ENCODE data around the gene DBN1.
A peak's percentile ranks its signal among the peaks of the same experiment; 100 is the strongest.

DBN1 gene

DNA sequence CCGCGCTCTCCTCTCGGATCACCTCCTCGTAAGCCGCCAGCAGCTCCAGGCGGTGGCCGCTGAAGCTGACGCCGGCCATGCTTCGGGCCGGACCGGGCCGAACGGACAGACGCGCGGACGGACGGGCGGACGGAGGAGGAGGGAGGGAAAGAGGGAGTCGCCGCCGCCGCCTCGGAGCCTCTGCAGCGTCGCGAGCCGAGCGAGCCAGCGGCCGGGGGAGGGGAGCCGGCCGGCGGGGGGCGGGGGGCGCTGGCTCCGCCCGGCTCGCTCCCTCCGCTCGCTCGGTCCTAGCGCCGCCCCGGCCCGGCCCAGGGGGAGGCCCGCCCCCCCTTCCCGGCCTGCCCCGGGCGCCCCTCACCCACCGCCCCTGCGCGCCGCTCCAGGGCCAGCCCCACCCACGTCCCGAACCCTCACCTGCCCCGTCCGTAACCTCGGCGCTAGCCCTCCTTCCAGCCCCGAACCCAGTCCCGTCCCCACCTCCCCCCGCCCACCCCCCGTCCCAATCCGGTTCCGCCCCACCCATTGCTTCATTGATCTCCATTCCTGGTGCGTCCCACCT lies at the start of gene DBN1:
Gene DBN1 (minus strand): TSS at position 192 of the 559 bp plus-strand sequence. CDS start 113 bp downstream, at position 79.
- DNase-seq: peak in 2 of 14 donors; percentile 20 to 55

DNA sequence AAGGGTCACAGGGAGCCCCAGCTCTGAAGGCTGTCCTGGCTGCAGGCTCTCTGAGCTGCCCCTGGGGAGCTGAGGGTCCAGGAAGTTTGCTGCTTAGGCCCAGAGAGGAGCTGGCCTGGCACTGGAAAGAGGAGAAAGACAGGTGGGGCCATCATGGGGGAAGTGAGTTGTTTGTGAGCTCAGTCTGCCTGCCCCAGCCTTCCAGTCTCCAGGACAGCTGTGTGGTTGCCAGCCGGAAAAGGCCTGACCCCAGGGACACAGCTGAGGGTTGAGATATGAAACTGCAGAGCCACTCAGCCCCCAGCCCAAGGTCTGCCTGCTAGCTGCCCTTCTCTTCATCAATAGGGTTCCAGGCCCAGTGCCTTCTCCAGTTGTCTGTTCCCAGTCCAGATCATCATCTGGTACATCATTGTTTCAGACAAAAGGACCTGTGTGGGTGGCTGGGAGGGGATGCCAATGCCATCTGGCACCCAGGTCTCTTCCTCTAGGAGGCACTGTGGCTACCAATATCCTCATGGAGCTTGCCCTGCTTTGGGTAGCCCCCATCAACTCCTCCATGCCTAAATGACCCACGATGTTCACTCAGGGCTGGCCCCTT lies 47.6 kb upstream of the DBN1 start:
- no peak for DNase-seq

DNA sequence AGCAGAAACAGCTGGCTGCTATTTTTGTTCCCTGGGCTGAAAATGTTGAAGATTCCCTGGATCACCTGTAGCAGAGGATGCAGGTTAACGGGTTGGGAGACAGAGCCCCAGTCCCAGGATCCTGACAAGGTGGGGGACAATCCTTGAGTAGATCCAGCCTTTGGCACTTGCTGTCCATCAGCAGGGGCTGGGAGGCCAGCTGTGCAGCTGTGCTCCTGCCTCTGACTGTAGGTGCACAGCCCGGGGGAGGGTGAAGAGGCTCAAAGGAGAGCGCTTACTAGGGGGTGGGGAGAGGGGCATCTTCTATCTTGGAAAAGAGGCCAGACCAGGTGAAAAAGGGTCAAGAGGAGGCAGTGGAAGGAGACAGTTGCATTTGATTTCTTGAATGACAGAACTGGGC lies 46.8 kb upstream of the DBN1 start:
- no peak for DNase-seq

DNA sequence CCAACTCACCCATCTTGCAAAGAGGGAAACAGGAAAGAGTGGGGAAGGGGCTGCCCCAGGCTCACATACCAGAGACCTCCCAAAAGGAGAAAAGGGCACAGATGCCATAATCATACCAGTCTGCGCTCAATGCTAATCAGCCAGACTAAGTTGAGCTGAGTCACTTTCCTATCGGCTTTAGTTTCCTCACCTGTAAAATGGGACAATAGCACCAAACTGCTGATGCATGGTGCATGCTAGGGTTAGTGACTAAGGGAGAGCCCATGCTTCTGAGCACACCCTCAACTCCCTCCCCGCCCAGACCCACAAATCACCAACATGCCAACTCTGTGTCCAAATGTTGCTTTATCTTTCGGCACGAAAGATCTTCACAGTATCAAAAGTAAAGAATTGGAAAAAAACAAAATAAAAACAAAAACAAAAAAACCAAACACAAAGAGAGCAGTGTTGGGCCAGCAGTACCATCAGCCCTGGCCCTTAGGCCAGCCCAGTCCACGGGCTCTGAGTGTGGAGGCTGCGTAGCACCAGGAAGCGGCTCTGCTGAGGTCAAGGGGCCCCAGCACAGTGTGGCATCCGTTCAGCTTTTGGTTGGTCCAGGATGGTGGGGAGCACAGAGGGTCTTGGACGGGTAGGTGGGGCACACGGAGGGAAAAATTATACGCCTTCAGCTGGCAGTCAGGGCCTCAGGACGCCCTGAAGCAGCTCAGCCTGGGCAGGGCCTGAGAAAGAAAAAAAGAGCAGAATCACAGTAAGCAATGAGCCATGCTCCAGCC lies 46.2 kb upstream of the DBN1 start:
- DNase-seq: no peak

DNA sequence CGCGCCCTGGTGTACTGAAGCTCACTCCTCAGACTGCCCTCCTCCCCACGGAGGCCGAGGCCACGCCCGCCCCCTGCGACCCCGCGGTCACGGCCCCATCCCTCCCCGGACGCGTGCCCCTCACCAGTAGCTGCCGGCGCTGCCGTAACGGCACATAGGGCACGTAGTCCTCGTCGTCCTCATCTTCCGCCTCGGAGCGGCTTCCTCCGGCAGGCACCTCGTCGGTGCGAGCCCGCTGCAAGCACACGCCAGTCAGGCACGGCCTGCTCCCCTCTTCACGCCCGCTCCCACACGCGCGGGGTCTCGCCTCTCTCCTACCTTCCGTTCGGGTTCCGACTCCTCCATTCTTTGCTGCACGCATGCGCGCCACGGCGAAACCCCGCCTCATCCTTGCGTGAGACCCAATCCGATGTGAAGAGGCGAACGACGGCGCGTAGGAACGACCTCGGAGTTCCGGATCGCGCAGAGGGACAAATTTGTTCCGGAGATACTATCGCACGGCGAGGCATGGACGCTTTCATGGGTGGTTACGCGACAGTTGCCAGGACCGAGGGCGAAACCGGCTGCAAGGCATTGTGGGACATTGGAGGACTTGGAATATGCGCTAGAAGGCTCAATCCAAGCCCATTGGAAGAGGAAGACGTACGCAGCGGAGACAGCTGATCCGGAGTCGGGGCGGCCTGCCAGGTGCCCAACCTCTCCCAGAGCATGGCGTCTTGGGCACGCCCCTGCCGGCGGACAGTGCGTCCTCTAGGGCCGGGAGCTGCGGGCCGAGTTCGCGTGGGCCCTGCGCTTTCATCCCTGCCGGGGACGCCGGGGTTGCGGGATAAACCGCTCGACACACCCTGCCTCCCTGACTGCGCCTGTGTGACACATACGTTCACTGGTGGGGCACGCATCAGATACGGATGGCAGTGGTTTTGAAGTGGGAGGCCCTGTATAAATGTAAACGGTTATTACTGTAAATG lies 43.5 kb upstream of the DBN1 start, which contains the start of gene DDX41:
Gene DDX41 (minus strand): TSS at position 361 of the 968 bp plus-strand sequence. CDS start 16 bp downstream, at position 345.
- DNase-seq: peak; percentile 78 to 98 (median 96)

DNA sequence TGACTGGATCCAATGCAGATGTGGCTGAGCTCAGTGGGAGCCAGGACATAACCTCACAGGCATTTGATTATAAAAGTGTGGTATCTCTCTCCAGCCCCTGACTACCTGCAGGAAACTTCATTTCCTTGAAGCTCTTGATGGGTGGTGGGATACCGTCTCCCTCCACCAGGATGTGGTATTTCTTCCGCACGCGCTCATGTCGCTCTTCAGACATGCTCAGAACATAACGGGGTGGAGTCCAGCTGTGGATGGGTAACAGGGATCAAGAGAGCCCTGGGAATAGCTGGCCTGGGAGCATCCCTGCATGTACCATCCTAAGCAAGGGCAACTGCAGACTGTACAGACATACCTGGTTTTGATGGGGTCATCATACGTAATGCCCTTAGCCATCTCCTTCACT lies 42.1 kb upstream of the DBN1 start:
- DNase-seq: no peak

DNA sequence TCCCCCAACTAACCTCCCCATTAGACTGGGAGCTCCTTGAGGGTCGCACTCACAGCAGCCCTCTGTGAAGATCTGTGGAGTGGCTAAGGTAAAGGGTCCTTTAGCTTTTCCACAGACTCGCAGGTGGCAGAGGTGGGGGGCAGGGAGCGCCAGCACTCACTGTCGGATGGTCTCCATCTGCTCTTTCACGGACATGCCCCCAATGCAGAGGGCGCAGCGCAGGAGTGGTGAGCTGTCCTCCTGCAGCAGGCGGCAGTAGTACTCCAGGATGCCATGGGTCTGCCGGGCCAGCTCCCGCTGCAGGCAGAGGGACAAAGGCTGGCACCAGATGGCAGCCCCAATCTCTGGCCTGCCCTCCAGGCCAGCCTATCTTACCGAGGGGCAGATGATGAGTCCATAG lies 41.1 kb upstream of the DBN1 start:
- no peak for DNase-seq

DNA sequence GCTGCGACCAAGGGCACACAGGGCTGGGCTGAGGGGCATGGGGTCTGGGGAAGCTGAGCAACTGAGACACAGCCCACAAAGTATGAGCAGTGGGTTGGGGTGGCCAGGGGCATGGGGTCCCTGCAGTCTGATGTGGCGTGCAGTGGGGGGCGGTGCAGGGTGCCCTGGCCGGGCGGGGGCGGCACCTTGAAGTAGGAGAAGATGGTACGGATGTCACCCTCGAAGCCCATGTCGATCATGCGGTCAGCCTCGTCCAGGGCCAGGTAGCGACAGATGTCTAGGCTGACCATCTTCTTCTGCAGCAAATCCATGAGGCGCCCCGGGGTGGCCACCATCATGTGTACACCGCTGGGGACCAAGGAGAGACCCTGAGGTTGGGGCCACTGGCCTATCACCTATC lies 40.1 kb upstream of the DBN1 start:
- no peak for DNase-seq

DNA sequence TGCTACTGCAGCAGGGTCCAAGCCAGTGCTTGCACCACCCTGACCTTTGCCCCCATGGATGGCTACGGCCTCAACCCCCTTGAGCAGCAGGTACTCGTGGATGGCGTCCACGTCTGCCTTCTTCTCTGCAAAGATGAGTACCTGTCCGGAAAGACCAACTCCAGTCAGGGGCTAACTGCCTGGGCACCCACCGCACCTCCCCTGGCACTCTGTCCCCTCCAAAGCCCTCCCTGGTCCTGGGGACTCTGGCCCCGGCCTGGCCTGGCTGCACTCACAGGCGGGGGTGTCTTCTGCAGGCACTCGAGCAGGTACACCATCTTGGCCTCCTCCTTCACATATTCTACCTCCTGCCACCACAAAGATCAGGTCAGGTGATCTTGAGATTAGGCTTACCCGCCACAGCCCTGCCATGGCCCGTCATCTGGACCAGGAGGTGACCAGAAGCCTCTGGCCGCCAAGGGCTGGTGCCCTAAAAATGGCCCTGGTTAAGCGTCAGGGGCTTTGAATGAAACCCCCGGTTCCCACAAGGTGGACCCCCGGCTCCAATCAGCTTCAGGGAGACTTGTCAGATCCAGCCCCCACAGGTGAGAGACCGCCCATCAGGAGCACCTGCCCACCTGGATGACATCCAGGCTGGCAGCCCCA lies 39.4 kb upstream of the DBN1 start:
- DNase-seq: no peak

DNA sequence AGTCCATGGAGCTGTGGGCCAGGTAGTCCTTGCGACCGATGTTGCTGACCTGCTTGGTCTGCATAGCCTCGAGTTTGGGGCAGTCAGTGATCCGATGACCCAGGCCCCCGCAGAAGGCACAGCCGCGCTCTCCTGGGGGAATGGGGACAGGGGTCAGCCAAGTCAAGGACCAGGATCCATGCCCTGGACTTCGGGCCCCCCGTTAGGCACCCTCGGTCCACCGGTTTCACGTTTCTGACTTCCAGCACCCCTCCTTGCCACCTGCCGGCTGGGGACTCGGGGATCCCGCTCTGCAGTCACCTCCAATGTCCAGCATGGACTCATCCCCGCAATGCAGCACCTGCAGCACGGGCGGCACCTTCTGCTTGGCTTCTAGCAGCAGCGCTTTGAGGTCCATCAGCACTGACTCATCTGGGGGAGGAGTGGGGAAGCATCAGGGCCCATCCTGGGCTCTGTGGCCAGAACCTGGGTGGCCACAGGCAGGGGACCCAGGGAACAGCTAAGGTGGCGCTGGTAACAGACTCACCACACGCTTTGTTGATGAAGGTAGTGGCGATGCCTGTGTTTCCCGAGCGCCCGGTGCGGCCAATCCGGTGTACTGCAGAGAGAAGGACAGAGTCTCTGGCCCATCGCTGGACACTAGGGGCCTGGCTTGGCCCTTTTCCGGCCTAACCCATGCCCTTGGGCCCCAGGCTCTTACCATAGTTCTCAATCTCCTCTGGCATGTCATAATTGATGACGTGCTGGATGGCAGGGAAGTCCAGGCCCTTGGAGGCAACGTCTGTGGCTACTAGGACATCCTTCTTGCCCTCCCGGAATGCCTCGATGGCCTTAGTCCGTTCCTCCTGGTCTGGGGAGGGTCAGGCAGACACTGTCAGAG lies 38.6 kb upstream of the DBN1 start:
- no peak for DNase-seq

DNA sequence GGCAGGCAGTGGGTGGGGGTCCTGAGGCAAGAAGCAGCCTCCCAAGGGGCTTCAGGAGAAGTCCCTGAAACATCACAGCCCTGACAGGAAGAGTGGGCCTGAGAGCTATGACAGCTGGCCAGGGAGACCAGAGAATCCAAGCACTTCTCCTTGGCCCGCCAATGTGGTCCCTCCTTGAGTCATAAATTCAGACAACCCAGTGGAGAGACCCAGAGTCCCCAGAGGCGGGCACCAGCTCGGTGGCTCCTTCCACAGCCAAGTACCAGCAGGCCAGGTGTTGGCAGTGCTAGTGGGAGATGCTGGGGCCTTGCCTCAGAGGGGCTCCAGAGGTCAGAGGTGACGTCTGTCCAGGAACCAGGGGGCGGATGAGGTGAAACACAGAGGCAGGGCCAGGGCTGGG lies 37.7 kb upstream of the DBN1 start:
- DNase-seq: no peak

DNA sequence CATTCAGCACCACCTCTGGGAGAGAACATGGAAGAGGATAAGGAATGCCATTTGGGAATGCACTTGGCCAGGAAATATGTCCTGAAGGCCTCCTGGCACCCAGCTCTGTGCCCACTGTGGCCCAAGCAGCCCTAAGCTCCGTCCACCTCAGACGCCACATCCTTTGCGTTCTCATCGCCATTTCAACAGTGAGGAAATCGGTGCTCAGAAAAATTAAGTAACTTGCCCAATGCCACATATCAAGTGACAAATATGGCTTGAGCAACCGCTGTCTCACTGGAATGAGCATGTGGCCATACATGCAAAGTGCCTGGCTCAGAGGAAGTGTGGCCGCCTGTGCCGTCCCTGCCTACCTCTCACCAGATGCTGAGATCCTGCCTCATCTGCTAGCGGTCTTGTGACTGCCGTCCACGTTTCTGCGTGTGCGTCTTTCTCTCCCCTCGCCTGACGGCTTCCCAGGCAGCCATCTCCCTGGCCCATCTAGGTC lies 37.2 kb upstream of the DBN1 start:
- DNase-seq: peak in 1 of 14 donors; percentile 47

DNA sequence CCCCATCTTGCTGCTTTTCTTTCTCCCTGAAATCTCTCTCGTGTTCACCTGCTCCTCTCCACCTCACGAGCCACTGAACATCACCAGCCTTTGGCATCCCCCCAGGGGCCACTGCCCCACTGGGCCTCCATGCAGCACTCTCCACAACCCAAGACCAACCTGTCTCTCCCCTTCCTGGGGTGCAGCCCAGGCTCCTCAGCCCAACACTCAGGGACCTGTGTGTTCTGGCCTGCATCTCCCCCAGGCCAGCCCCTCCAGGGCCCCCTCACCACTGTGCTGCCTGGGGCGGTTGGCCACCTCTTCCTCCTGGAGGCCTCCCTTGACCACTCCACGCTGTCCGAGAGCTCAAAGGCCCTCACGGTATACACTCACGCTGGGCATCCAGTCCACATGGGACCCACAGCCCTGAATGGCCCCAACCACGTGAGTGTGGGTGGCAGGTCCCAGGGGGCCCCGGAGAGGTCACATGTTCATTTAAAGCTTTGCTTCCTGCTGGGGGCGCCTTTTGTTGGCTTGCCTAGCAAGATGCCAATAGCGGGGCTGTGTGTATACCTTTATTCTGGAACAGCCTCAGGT lies 36.6 kb upstream of the DBN1 start:
- DNase-seq: no peak

DNA sequence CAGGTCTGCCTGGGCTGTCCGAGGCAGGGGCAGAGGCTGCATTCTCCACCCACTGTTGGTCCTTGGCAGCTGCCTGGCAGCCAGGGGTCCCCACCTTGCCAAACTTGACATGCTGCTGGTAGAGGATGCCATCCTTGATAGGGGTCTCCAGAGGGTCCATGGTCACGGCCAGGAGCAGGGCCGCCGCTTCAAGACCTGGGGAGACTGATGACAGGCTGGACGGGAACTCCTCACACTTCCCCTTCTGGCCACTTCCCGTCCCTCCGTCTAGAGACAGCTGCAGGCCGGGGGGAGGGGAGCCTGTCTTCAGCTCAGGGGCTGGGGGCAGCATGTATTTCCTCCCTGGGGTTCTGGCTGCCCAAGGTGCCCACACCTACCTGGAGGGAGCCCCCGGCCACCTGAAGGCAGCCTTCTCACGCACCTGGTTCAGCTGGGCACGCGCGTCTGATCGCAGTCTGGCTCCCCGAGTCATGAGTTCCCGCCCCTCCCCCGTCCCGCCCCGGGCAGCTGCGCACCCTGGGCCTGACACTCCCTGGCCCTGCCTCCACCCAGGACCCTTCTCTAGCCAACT lies 36.0 kb upstream of the DBN1 start, which contains the start of gene DOK3:
Gene DOK3 (minus strand): TSS at position 446 of the 571 bp plus-strand sequence. CDS start 286 bp downstream, at position 160.
- peak in 6 of 14 donors; percentile 23 to 53 (median 28) for DNase-seq

DNA sequence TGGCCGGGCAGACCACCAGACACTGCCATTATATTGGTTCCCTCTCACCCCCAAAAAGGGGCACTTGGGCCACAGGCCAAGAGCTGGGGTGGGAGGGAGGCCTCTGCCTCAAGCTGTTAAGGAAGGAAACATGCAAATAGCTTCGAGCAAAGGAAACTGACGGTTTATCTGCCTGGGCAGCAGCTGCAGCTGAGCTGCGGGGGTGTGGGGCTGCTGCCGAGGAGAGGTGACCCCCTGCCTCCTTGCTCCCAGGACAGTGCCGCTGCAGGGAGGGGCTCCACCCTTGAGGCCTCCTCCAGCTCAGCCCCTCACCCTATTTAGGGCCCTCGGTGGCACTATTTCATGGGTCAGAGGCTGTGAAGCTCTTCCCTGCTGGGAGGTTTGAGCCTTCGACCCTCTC lies 35.4 kb upstream of the DBN1 start:
- DNase-seq: no peak

DNA sequence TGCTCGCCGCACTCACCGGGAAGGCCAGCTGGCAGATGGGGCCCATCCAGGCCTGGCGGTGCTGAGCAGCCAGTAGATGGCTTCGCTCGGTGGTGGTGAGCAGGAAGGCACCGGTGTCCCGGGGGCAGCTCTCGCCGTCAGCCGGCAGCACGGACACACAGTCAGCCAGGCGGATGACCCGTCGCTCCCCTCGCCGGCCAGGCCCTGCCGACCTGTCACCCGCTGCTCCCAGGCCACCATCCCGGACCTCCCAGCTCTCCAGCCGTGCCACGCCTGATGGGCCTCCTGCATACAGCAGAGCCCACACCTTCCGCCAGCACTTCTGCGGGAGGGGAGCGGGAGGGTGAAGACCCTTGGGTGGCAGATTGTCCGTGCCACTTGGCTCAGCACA lies 34.8 kb upstream of the DBN1 start:
- DNase-seq: no peak

DNA sequence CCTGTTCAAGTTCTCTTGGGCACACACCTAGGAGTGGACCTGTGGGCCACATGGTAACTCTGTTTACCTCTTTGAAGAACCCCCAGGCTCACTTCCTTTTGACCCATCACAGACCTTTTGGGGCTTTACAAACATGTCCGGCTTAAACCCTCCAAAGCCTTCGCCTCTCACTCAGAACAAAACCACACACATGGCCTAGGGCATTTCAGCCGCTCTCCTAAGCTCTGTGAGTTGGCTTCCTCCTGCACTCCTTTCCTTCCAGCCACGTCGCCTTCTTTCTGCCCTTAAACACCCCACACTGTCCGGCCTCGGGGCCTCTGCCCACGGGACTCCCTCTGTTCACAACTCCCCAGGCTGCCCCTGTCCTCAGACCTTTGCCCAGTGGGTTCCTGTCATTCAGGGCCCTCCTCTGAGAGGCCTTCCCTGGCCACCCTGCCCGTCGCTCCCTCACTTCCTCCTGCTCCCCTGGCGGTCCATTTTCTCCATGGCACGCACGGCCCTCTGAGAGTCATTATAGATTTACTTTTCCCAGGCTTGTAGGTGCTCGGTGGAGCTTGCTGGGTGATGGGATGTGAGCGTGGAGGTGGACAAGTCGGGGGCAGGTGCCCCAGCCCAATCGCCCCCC lies 34.3 kb upstream of the DBN1 start:
- no peak for DNase-seq

DNA sequence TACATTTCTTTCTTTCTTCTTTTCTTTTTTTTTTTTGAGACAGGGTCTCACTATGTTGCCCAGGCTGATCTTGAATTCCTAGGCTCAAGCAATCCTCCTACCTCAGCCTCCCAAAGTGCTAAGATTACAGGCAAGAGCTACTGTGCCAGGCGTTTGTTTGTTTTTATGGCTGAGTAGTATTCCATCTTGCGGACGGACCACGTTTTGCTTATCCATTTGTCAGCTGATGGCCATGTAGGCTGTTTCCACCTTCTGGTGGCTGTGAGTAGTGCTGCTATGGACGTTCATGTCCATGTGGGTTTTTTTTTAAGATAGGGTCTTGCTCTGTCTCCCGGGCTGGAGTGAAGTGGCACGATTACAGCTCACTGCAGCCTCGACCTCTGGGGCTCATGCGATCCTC lies 33.7 kb upstream of the DBN1 start:
- DNase-seq: no peak

DNA sequence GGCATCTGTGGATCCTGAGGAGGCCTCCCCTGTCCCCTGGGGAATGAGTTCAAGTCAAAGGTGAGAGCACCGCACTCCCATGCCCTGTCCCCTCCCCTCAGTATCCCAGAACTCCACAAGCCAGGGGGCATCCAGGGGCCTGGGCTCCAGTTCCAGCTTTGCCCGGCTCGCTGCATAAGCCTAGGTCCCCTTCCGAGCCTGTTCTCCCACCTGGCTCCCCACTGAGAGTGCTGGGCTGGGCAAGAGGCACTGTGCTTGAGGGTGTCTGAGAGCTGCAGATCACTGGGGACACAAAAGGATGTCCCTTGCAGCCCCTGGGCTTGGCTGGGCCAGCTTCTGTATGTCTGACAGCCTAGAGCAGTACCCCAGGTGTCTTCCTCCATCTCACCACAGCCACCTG lies 31.6 kb upstream of the DBN1 start:
- DNase-seq: no peak

All from C1 segment of cervical spinal cord (tissue), 14 donors.